ENCODE results near the gene TAGAP.
"Not testable (repeated sequence)": the region's sequence is repeated elsewhere in the genome, so short reads cannot be mapped to it uniquely, and the experiment has no call there.

- TF ChIP-seq L3MBTL2 (conservative IDR thresholded peaks at IDR 0.05); ELF4 (IDR thresholded peaks at IDR 0.05); BHLHE40 (IDR thresholded peaks at IDR 0.05; ENCODE audit: borderline replicate concordance); SP1 (IDR thresholded peaks at IDR 0.05); NFRKB (IDR thresholded peaks at IDR 0.05); FOXM1 (IDR thresholded peaks at IDR 0.05; ENCODE audit: borderline replicate concordance); FOXA1 (IDR thresholded peaks at IDR 0.05): not testable (repeated sequence)
These were observed 55.1 kb downstream of the TAGAP start for GRCh38 chr6:158989711-158990110.

Data from HEK293T (cell line).